Esophagus squamous epithelium (tissue), 5 donors: ENCODE data around the gene OLFML1. TPM values are rescaled to one million over a fixed set of nuclear protein-coding genes. Genes with fewer than 3 reads are reported as not detected.

Source experiments
- DNase-seq: peaks from one replicate; lab custom pipeline; 2025; lab: John Stamatoyannopoulos, UW
- H3K27ac ChIP-seq, 4 donors: fragments of 200-600 bp; sonication (generic); one replicate each; pipeline ENCODE4 v1.5.1; 2016 to 2019; ENCODE audit warnings: mild to moderate bottlenecking in 1 of 4
- H3K27me3 ChIP-seq, 4 donors: fragments of 200-600 bp; sonication (generic); 1 replicate in 3 of 4; 2 replicates in 1 of 4; pipeline versions ENCODE4 v1.5.1 to v1.6.0; 2017 to 2021; ENCODE audit warnings: antibody characterized with exemption in 1 of 4
- H3K36me3 ChIP-seq, 3 donors: fragments of 200-600 bp; sonication (generic); one replicate each; pipeline ENCODE4 v1.5.1; 2016 to 2019
- H3K4me1 ChIP-seq, 3 donors: fragments of 200-600 bp; sonication (generic); one replicate each; pipeline ENCODE4 v1.5.1; 2017 to 2019
- H3K4me3 ChIP-seq, 4 donors: fragments of 200-600 bp; sonication (generic); 1 replicate in 3 of 4; 2 replicates in 1 of 4; pipeline ENCODE4 v1.5.1; 2016 to 2019; ENCODE audit warnings: mild to moderate bottlenecking in 2 of 4, moderate library complexity in 1 of 4
- H3K9me3 ChIP-seq, 3 donors: fragments of 200-600 bp; sonication (generic); one replicate each; pipeline ENCODE4 v1.5.1; 2016 to 2019
- POLR2A ChIP-seq, 4 donors: fragments of 450-650 bp; IDR thresholded peaks; one replicate each; pipeline ENCODE4 v1.6.1; 2017; ENCODE audit warnings: antibody characterized with exemption in 4 of 4, mild to moderate bottlenecking in 4 of 4, moderate library complexity in 3 of 4
- WGBS, 2 donors: methylation state at CpG; one replicate each; pipeline ENCODE4 v1.1.5; 2018; 5-methylcytosine and 5-hydroxymethylcytosine counted together
- intact Hi-C: fragments of 100-400 bp; cut with DNase I; formaldehyde crosslinking; loops from one replicate; pipeline ENCODE4 v1.15.0; 2022
- total RNA-seq, 4 donors: library from RNA; depleted of rRNA; stranded (reverse); fragments of >200 nt; gene quantifications; one replicate each; pipeline ENCODE4 v1.1.0, GENCODE V29; 2016
- TF ChIP-seq, protein P1 (sequence below), 6 experiments: fragments of 450-650 bp in 4 of 6; fragments of 200-600 bp in 2 of 6; sonication (generic) in 2 of 6; IDR thresholded peaks; one replicate each; pipeline ENCODE4 v1.5.1; 2016 to 2019; ENCODE audit warnings: antibody characterized with exemption in 6 of 6, mild to moderate bottlenecking in 4 of 6, moderate library complexity in 4 of 6
- donor health status: DM: yes; HTN: yes; CAD: no.

The OLFML1 gene
- total RNA-seq, 4 donors from 2014 or later = 0.35 to 6.3 (median 2.4) TPM; not detected in 1

DNA sequence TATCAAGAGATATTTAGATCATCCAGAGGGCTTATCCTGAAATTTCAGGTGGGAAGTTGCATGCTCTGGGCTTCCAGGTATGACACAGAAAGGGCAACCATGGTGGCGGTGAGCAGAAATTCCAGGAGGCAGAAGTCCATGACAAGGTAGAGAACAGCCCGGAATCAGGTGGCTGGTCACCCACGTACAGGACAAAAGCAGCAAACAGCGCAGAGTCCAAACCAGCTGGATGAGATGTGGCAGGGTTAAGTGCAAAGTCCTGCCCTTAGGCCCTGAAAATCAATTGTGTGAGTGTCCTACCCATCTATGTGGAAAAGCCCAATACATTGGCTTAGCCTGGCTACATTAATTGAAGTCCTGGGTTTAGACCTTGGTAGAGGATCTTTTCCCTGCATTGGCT, 40.1 kb downstream of the OLFML1 start:
- H3K27ac ChIP-seq = no peak overlapping the region
- H3K36me3 ChIP-seq = no peaks in the 10 kb centered on the region
- no peaks in the 10 kb centered on the region for H3K27me3 ChIP-seq
- TF ChIP-seq, protein P1, sequence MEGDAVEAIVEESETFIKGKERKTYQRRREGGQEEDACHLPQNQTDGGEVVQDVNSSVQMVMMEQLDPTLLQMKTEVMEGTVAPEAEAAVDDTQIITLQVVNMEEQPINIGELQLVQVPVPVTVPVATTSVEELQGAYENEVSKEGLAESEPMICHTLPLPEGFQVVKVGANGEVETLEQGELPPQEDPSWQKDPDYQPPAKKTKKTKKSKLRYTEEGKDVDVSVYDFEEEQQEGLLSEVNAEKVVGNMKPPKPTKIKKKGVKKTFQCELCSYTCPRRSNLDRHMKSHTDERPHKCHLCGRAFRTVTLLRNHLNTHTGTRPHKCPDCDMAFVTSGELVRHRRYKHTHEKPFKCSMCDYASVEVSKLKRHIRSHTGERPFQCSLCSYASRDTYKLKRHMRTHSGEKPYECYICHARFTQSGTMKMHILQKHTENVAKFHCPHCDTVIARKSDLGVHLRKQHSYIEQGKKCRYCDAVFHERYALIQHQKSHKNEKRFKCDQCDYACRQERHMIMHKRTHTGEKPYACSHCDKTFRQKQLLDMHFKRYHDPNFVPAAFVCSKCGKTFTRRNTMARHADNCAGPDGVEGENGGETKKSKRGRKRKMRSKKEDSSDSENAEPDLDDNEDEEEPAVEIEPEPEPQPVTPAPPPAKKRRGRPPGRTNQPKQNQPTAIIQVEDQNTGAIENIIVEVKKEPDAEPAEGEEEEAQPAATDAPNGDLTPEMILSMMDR (IDR thresholded peaks at IDR 0.05) = no peak
- no peak for TF ChIP-seq POLR2A (IDR thresholded peaks at IDR 0.05)
- H3K9me3 ChIP-seq = no peaks in the 10 kb centered on the region
- DNase-seq = no peak
- peaks cover 18 to 81% (median 22%) of the 10 kb centered on the region in 3 donors for H3K4me1 ChIP-seq
- WGBS, 2 donors = 95 to 100% methylated on average over 4 of the region's 4 CpGs
- no peak overlapping the region for H3K4me3 ChIP-seq
- intact Hi-C loops = no loop called here

DNA sequence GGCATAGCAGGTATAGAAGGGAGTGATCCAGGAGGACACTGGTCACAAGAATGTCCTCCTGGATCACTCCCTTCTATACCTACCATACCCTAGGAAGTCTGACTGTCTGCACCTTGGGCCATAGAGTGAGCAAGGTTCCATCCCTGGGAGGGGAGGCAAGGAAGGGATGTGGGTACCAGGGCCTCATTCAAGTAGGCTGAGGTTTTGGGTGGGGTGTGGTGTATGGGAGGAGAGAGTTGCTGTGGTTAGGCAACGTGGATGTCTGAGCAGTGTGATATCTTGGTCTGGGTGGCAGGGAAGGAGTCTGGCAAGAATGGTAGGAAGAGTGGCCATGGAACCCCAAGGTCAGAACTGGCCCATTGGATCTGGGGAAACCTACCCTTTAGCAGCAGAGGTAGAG, 41.7 kb downstream of the OLFML1 start:
- 40 to 43% methylated on average over 1 of the region's 1 CpG for WGBS, 2 donors
- H3K27ac ChIP-seq = no peak overlapping the region
- DNase-seq = no peak
- H3K4me3 ChIP-seq = no peak overlapping the region
- TF ChIP-seq, protein P1 (IDR thresholded peaks at IDR 0.05) = no peak
- no peak for TF ChIP-seq POLR2A (IDR thresholded peaks at IDR 0.05)
- H3K36me3 ChIP-seq = no peaks in the 10 kb centered on the region
- intact Hi-C loops = no loop called here
- H3K4me1 ChIP-seq = peaks cover 14 to 74% (median 15%) of the 10 kb centered on the region in 3 donors
- no peaks in the 10 kb centered on the region for H3K27me3 ChIP-seq
- no peaks in the 10 kb centered on the region for H3K9me3 ChIP-seq

DNA sequence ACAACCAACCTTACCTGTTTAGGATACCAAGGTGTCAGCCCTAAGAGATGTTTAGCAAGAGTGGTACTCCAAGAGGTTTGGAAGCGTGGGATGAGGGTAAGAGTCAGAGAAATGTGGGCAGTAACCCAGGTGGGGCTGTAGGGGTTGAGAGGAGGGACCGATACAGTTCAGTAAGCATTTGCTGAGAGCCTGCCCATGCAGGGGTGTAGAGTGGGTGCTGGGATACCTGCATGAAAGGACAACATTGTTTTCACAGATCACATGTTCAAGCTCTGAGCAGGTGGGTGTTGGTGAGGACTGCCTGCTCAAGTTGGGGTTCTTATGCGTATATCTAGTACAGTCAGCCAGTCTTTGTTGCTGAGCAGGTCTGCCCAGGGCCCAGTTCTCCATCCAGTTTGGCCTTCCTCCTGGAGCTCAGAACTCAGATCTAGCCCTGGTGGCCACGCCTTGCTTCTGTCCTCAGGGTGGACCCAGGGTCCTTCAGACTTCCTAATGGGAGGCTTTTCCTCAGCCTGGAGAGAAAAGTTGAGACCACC, 43.3 kb downstream of the OLFML1 start:
- H3K27me3 ChIP-seq = no peaks in the 10 kb centered on the region
- H3K9me3 ChIP-seq = no peaks in the 10 kb centered on the region
- H3K27ac ChIP-seq = peak overlapping the region in 3 of 4 donors; percentile 2 to 10 (median 6)
- DNase-seq = no peak
- no peaks in the 10 kb centered on the region for H3K36me3 ChIP-seq
- 86 to 87% methylated on average over 4 of the region's 4 CpGs for WGBS, 2 donors
- H3K4me1 ChIP-seq = peaks cover 14 to 62% (median 15%) of the 10 kb centered on the region in 3 donors
- intact Hi-C loops = no loop called here
- no peak overlapping the region for H3K4me3 ChIP-seq
- TF ChIP-seq, protein P1 (IDR thresholded peaks at IDR 0.05) = no peak
- no peak for TF ChIP-seq POLR2A (IDR thresholded peaks at IDR 0.05)

DNA sequence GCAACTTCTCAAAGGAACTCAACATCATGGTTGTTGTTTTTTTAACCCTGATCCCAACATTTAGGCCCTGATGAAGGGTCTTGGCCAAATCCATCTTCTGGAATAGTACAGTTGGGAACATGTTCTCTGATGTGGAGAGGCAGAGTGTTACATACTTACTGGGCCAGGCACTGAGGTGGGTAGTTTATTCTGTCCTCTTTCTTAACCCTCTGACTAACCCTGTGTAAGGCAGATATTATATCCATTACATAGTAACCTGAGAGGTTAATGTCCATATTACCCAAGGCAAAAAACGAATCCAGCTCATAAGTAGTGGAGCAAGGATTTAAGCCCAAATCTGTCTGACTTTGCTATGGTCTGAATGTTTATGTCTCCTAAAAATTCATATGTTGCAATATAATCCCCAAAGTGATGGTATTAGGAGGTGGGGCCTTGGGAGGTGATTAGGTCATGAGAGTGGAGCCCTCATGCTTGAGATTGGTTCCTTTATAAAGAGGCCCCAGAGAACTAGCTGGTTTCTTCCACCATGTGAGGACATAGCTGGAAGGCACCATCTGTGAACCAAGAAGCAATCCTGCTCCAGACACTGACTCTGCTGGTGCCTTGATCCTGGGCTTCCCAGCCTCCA, 44.8 kb downstream of the OLFML1 start:
- TF ChIP-seq, protein P1 (IDR thresholded peaks at IDR 0.05) = no peak
- no peak for TF ChIP-seq POLR2A (IDR thresholded peaks at IDR 0.05)

DNA sequence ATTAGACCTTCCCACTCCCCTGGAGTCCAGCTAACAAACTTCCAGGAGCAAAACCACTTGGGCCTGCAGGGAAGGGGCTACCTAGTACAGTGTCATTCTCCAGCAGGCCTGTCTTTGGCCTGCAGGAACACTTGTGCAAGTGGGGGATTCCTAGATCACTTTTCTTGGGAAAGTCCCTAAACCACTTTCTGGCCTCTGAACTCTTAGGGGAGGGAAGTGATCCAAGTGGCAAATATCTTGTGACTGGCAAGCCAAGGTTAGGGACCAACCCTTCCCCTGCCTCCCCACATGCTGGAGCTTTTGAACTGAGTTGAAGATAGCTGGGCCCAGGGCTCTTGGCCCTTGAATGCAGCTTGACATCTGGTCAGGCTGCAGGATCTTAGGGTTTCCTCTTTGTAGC, 45.7 kb downstream of the OLFML1 start:
- Histone ChIP-seq H3K27me3 (no peaks in the 10 kb centered on the region), H3K36me3 (peaks cover 0 to 4% (median 0%) of the 10 kb centered on the region in 3 donors), H3K9me3 (no peaks in the 10 kb centered on the region), H3K27ac (no peak overlapping the region), H3K4me3 (no peak overlapping the region), H3K4me1 (peaks cover 0 to 40% (median 0%) of the 10 kb centered on the region in 3 donors)
- no peak for DNase-seq
- TF ChIP-seq, protein P1 (IDR thresholded peaks at IDR 0.05) = no peak
- no peak for TF ChIP-seq POLR2A (IDR thresholded peaks at IDR 0.05)
- intact Hi-C loops = no loop called here

More for the DNA sequence above, 44.8 kb downstream of the OLFML1 start:
- peaks cover 0 to 4% (median 0%) of the 10 kb centered on the region in 3 donors for H3K36me3 ChIP-seq
- no peaks in the 10 kb centered on the region for H3K27me3 ChIP-seq
- WGBS, 2 donors = 75 to 85% methylated on average over 1 of the region's 1 CpG
- peaks cover 2 to 46% (median 3%) of the 10 kb centered on the region in 3 donors for H3K4me1 ChIP-seq
- no peak for DNase-seq
- no peaks in the 10 kb centered on the region for H3K9me3 ChIP-seq
- intact Hi-C loops = no loop called here
- no peak overlapping the region for H3K4me3 ChIP-seq
- no peak overlapping the region for H3K27ac ChIP-seq
